Ovary (tissue), 3 donors: ENCODE results near the gene ULK2.

Experiments used
- CTCF ChIP-seq, 3 donors: fragments of 450-650 bp in 2 of 3; fragments of 200-600 bp in 1 of 3; IDR thresholded peaks; one replicate each; pipeline versions ENCODE4 v1.5.1 to v1.8.0; 2016 to 2022; ENCODE audit warnings: antibody characterized with exemption in 3 of 3, mild to moderate bottlenecking in 1 of 3
- EP300 ChIP-seq: sonication (generic); formaldehyde crosslinking; IDR thresholded peaks from one replicate; pipeline ENCODE4 v1.6.1; 2017; ENCODE audit warnings: antibody characterized with exemption
- POLR2A ChIP-seq: fragments of 450-650 bp; IDR thresholded peaks from one replicate; pipeline ENCODE4 v1.6.1; 2017; ENCODE audit warnings: antibody characterized with exemption, mild to moderate bottlenecking, moderate library complexity
- donor health status: DM: no; HTN: no; CAD: no.

- TF ChIP-seq CTCF (IDR thresholded peaks at IDR 0.05) (no peak), POLR2A (no peak), EP300 (no peak)
Measured at GRCh38 chr17:19733953-19734526, 133.7 kb downstream of the ULK2 start.
